Measurements from ENCODE around the gene GPN1.

GRCh38 chr2:27593240-27593639 is 35.6 kb upstream of the GPN1 start:
- TF ChIP-seq CTCF (IDR thresholded peaks at IDR 0.05) (no peak), POLR2A (IDR thresholded peaks at IDR 0.05) (no peak)
